Measurements from ENCODE around the gene SLC31A2.

Gene SLC31A2

GRCh38 chr9:113187929-113188595 is 37.3 kb downstream of the SLC31A2 start:
- DNase-seq, result peak; percentile 85

DNA sequence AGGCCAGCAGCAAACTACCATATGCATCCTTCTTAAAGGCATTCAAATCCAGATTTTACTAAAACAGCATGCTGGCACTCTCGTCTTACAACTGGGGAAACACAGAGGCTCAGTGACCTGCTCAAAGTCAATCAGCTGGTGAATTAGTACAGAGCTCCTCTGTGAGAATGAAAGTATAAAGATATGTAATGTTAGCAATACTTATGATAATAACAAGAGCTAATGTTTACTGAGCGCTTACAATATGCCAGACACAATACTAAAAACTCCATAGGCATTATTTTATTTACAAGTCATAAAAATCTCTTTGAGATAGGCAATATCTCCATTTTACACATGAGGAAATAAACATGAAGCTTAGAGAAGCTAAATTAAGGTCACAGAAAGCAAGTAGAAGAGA is 41.6 kb downstream of the SLC31A2 start:
- no peak for DNase-seq

DNA sequence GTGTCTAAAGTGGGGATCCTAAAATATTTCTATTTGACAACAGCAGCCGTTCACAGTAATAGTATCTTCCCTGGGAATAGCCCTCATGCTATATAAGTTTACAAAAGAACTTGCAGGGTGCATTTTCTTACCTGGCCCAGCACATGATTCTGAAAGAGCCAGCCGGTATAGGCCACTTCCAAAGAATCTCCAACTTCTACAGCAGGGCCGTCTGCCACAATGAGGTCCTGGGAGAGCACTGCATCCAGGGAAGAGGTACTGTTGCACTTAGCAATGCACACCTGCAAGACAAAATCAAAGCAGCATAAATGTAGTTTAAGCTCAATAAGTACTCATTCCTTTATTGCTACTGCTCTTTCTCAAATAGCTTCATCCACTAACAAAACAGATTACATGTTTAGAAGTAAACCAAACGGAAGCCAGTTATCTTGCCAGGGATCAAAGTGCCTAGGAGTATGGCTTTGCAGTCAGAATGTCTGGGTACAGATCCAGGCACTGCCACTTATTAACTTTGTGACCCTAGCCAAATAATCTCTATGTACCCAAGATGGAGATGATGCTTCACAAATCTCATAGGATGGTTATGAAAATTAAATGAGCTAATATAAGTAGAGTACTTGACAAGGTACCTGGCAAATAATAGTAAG is 49.0 kb downstream of the SLC31A2 start:
- DNase-seq, result no peak

DNA sequence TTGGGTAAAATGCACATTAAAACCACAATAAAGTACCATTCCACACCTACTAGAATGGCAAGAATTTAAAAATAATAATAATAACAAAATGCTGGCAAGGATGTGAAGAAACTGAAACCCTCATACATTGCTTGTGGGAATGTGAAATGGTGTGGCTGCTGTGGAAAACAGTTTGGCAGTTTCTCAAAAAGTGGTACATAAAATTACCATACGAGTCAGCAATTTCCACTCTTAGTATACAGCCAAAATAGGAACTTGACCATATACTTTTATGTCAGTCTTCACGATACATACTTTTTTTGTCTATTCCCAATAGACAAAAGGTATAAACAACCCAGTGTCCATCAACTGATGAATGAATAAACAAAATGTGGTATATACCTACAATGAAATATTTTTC is 54.6 kb downstream of the SLC31A2 start:
- DNase-seq, result no peak

- DNase-seq, result no peak
These were observed 55.1 kb downstream of the SLC31A2 start for GRCh38 chr9:113205861-113206260.

DNA sequence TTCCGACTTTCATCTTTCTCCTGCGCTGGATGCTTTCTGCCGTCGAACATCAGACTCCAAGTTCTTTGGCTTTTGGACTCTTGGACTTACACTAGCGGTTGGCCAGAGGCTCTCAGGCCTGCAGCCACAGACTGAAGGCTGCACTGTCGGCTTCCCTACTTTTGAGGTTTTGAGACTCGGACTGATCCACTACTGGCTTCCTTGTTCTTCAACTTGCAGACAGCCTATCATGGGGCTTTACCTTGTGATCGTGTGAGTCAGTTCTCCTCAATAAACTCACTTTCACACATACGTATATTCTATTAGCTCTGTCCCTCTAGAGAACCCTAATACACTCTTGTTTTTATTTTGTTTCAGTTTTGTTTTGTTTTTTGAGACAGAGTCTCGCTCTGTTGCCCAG is 60.0 kb downstream of the SLC31A2 start:
- DNase-seq, result no peak
